ENCODE measurements around the gene OBP2B. TPM values are rescaled to one million over a fixed set of nuclear protein-coding genes. Genes with fewer than 3 reads are reported as not detected.

Gene OBP2B
- total RNA-seq, 1 donor, result not detected

DNA sequence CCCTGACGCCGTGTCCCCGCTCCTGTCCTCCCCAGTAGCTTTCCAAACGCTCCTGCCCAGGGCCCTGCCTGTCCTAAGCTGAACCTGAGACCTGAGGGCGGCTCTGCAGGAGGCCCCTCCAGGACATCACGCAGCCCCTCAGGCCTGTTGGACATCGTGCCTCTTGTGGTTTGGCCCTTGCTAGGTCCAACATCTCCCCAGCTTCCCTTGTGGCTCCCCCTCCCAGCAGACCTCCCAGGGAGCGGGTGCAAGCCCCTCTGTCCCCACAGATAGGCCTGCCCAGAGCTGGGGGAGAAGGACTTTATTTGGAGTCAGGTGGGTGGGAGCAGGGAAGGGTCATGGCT, 4.1 kb downstream of the OBP2B start:
- H3K4me3 ChIP-seq (ENCODE audit: low read depth, low read length), result no peak overlapping the region
- no peak for DNase-seq (ENCODE audit: low read depth)
- TF ChIP-seq, protein P1, sequence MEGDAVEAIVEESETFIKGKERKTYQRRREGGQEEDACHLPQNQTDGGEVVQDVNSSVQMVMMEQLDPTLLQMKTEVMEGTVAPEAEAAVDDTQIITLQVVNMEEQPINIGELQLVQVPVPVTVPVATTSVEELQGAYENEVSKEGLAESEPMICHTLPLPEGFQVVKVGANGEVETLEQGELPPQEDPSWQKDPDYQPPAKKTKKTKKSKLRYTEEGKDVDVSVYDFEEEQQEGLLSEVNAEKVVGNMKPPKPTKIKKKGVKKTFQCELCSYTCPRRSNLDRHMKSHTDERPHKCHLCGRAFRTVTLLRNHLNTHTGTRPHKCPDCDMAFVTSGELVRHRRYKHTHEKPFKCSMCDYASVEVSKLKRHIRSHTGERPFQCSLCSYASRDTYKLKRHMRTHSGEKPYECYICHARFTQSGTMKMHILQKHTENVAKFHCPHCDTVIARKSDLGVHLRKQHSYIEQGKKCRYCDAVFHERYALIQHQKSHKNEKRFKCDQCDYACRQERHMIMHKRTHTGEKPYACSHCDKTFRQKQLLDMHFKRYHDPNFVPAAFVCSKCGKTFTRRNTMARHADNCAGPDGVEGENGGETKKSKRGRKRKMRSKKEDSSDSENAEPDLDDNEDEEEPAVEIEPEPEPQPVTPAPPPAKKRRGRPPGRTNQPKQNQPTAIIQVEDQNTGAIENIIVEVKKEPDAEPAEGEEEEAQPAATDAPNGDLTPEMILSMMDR (IDR thresholded peaks at IDR 0.05; ENCODE audit: insufficient read depth, low read length), result no peak

GRCh38 chr9:133204335-133204992, 4.6 kb downstream of the OBP2B start:
- no peak for DNase-seq (ENCODE audit: low read depth)
- H3K4me3 ChIP-seq (ENCODE audit: low read depth, low read length), result no peak overlapping the region
- TF ChIP-seq, protein P1 (IDR thresholded peaks at IDR 0.05; ENCODE audit: insufficient read depth, low read length), result no peak

- TF ChIP-seq, protein P1 (IDR thresholded peaks at IDR 0.05; ENCODE audit: insufficient read depth, low read length), result no peak
- DNase-seq (ENCODE audit: low read depth), result no peak
- H3K4me3 ChIP-seq (ENCODE audit: low read depth, low read length), result no peak overlapping the region
Measured at GRCh38 chr9:133203506-133204075, 5.5 kb downstream of the OBP2B start.

GRCh38 chr9:133202688-133203453, 6.2 kb downstream of the OBP2B start:
- H3K4me3 ChIP-seq (ENCODE audit: low read depth, low read length), result no peak overlapping the region
- TF ChIP-seq, protein P1 (IDR thresholded peaks at IDR 0.05; ENCODE audit: insufficient read depth, low read length), result no peak
- DNase-seq (ENCODE audit: low read depth), result no peak

DNA sequence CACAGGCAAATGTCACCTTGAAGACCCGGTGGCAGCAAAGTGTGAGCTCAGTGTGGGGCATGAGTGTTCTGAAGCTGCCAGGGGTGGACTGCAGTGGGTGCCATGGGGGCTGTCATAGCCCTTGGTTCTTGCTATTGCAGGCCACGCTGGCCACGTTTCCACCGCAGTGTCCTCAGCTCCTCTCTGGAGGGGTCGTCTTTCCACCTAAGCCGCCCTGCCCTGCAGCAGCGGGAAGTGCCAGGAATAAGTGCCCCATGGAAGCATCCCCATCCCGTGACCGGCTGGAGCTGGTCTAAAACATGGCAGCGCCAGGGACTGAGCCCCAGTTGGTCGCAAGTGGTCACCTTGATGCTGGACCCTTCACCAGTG, 6.9 kb downstream of the OBP2B start:
- TF ChIP-seq, protein P1 (IDR thresholded peaks at IDR 0.05; ENCODE audit: insufficient read depth, low read length), result no peak
- no peak for DNase-seq (ENCODE audit: low read depth)
- H3K4me3 ChIP-seq (ENCODE audit: low read depth, low read length), result no peak overlapping the region

GRCh38 chr9:133201424-133202144, 7.5 kb downstream of the OBP2B start:
- DNase-seq (ENCODE audit: low read depth), result no peak
- TF ChIP-seq, protein P1 (IDR thresholded peaks at IDR 0.05; ENCODE audit: insufficient read depth, low read length), result no peak
- no peak overlapping the region for H3K4me3 ChIP-seq (ENCODE audit: low read depth, low read length)
